HG02973 (cell line): Measurements from ENCODE around the gene CPNE8.

ENCODE experiments used
- ATAC-seq: cut with Tn5 transposase; IDR thresholded peaks from one replicate; pipeline ENCODE4 v1.9.1; 2021; ENCODE audit warnings: moderate library complexity; ENCODE audit not compliant: unreplicated experiment

Gene CPNE8

GRCh38 chr12:38905480-38906351, at the start of gene CPNE8:
TSS of gene CPNE8 (minus strand) at chr12:38905591. CDS start at chr12:38905534, 57 bp downstream.
- peak; percentile 54 for ATAC-seq

GRCh38 chr12:38954238-38954873, 49.0 kb upstream of the CPNE8 start:
- no peak for ATAC-seq

DNA sequence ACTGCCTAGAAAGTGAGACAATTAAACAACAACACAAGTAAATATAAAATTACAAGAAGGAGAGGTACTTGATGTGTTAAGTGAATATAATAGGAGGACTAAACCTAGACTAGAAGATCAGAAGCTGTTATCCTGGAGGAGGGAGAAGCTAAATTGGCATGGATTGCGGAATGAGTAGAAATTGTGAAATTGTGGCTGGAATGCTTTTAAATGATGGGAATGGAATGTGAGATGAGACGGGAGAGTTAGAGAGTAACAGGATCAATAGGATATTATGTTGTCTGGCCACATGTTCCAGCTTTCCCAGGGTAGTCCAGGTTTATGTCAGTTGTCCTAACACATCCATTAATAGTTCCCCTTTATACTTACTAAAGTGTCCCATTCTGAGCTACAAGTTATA, 44.0 kb upstream of the CPNE8 start:
- no peak for ATAC-seq

GRCh38 chr12:38934686-38935085, 29.3 kb upstream of the CPNE8 start:
- no peak for ATAC-seq

- no peak for ATAC-seq
Observed at GRCh38 chr12:38934078-38934584, 28.7 kb upstream of the CPNE8 start.

- no peak for ATAC-seq
Observed at GRCh38 chr12:38932320-38932719, 26.9 kb upstream of the CPNE8 start.

DNA sequence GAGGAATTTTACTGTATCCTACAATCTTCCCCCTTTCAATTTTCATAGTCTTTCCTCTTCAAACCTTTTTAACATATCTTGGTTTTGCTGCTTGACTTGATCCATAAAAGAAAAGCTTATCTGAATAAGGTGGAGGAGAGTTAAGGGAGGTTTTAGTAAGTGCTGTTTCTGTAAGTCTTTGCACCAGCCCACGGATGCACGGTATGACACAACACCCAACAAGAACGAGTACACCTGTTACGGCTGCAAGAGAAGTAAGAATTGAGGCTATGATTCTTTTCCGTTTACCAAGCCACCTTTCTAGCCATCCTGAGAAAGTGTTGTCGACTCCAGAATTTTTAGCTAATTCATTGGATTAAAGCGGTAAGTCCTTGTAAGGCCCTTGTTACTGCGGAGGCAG, 26.1 kb upstream of the CPNE8 start:
- no peak for ATAC-seq

DNA sequence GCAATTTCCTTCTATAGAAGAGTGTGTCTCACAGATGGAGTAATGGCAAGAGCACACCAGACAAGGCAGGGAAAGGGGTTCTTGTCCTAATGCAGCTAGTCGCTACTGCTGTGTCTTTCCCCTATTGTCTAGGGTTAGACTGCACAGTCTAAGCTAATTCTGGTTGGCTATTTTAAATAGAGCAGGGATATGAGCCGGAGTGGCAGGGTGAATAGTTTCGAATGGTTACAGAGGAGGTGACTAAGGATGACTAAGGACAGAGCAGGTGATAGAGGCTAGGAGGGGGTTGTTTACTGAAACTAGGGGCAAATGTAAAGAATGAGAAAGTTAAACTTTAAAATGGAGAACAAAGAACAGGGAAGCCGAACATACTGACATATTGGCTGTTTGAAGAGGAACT, 25.6 kb upstream of the CPNE8 start:
- no peak for ATAC-seq

DNA sequence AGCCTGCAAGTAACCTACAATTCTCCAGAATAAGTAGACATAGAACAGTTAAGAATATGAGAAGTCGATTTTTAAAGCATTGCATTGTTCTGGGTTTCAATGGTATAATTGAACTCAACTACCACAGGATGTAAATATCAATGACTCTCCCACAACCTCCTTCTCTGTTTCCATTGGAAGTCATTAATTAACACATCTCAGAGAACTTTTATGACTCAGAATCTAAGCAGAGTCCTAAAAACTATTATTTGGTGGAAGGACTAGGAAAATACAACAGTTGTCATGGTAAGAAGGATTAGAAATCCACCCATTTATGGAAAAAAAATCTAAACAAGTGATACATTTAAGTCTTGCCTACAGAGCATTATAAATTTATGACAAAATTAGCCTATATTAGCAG, 21.1 kb upstream of the CPNE8 start:
- ATAC-seq, result no peak

DNA sequence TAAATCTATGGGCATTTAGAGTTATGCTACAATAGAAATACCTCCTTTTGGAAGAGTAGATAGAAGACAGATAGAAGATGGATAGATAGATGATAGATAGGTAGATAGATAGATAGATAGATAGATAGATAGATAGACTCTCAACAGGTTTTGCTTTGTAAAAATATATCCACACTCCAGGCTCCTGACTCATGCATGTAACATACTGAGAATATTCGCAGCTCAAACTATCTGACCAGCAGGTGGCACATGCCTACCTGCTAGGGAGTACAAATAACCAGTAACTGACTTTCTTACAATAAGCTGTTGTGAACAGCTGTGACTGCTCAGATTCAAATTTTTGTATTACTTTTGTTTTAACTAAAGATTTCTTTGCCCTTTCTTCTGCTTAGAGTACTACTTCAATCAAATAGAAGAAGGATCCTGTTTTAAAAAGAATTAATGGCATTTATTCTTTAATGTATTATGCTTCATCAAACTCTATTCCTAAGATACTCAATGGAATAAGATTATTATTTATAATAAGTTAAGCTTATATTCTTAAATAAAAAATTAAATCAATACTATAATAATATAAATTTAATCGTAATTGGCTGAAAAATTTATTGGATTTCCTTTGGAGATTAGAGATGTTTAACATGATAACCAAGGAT, 15.8 kb upstream of the CPNE8 start:
- peak; percentile 99 for ATAC-seq

GRCh38 chr12:38919191-38919590, 13.8 kb upstream of the CPNE8 start:
- ATAC-seq, result no peak

DNA sequence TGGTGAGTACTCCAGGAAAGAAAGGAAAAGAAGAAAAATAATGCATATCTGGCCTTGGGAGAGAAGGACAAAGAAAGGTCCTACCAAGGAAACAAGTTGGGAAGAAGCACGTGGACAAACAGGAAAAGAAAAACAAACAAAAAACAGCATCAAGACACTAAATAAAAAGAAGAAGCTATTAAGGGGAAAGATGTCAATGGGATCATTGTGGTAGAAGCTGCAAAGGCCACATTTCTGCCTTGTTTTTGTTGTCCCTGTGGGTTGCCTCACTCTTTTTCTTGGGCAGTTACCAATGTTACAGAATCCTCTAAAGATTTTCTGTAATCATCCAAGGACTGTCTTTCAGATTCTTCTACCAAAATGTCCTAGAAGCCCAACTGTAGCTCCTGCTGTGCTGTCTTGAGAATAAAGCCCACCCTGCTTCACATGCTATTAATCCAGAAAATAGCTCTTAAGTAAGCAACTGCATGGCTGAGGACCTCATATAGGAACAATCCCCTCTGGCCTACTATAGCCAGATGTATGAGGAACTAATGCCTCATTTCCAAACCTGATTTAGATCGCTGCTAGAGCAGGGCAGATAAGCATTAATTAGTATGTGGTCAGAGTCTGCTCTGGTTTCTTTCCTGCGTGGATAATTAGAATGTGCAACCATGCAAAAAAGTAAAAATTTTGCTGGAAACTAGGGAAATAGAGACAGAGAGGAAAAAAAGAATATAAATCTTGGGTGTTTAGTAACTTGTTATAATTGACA, 10.2 kb upstream of the CPNE8 start:
- no peak for ATAC-seq

DNA sequence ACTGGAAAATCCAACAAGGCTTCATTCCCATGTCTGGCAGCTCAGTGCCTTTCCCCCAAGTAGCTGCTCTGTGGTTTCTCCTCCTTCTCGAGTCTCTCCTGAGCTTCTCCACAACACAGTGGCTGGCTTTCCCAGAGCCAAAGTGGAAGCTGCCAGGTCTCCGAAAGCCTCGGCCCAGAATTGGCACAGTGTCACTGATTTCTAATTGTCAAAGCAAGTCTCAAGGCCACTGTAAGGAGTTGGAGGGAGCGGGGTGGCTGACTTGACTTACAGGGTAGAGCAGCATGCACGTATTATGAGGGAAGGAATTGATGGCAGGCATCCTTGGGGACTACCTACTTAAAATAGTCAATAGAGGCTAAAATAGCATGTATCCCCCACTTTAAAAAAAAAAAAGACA, 6.7 kb upstream of the CPNE8 start:
- ATAC-seq, result no peak

DNA sequence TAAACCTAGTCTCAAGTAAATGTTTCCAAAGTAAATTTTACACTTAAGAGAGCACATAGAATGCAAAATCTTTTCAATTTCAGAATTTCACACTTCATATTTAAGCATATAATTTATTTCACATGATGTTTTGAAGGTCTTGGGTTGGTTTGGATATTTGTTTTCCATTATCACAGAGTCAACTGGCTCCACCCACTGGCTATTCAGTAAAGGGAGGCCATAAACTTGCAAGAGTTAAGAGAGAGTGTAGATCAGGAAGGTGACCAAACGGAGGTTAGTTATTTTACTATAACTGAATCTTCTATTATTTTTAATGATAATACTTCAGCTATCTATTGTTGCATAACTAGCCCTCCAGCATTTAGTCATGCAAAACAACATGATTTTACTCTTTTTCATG, 6.2 kb upstream of the CPNE8 start:
- no peak for ATAC-seq

DNA sequence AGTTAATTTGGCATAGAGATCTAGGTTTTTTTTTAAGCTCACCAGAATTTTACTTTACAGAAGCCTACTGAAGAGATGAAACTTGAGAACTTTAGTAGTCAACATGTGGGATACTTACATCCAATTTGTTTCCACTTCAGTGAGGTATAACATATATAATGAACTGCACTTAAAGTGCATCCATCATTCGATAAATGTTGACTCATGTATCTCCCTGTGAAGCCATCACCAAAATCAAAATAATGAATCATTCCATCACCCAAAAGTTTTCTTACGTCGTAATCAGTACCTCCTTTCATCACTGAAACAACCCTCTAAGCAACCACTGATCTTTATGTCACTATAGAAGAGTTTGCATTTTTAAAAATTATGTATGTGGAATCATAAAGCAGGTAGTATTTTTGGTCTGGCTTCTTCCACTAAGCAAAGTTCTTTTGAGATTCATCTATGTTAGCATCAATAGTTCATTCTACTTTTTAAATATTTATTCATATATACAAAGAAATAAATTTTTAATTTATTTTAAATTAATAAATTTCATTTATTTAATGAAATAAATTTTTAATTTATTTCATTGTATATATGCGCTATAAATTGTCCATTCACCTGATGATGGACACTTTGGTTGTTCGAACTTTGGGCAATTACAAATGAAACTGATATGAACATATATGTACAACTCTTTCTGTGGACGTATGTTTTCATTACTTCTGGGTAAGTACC, 2.0 kb upstream of the CPNE8 start:
- no peak for ATAC-seq

DNA sequence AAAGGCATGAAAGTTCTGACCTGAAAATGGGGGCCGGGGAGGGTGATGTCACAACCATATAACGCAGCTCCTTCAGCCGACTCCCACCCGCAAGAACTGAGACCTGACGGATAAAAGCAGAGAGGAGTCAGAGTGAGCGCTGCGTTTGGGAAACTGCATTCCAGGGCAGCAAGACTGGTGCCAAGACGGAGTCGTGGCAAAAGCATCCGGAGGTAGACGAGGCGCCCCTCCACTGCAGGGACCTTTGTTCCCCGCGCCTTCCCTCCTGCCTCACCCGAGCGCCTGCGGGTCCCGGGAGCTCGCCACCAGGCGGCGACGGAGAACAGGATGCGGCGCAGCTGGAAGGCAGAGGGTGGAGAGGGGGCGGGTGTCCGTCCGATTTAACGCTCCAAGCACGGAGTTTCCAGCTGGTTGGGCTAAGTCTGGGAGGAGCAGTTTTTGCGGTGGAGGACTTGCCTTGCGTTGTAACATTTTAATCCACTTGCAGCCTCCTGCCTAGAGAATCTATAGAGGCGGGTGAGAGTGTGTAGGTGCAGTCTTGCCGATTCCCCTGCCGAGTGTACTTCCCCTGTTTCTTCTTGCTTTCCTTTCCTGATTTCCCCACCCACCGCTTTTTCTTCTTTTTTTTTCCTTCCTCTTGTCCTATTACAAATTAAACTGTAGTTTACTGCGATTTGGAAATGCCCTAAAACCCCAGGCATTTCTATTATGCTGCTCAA, 1.2 kb upstream of the CPNE8 start:
- ATAC-seq, result peak; percentile 55

GRCh38 chr12:38904537-38905479, 583 bp downstream of the CPNE8 start:
- ATAC-seq, result peak; percentile 61

- ATAC-seq, result no peak
Observed at GRCh38 chr12:38903596-38903995, 1.8 kb downstream of the CPNE8 start.
